ENCODE results near the gene BCL11B. TPM values are rescaled to one million over a fixed set of nuclear protein-coding genes. Genes with fewer than 3 reads are reported as not detected.

BCL11B gene
- total and polyA plus RNA-seq, 10 of the 15 experiments (the other 5 are each of a cell fraction or from before 2014, with no cell fraction given), result 0.38 to 5.5 (median 1.3) TPM

- Histone ChIP-seq H3K27ac (ENCODE audit: control insufficient read depth, insufficient read depth) (no peak overlapping the region), H3K27me3 (replicated peaks in 1 of 2; ENCODE audit: control insufficient read depth in 2 of 2, insufficient read depth in 2 of 2, low read length in 1 of 2) (peaks cover 0 to 5% of the 10 kb centered on the region in 2 experiments; a peak in 3 of 4 replicates), H3K9ac (ENCODE audit: control insufficient read depth, insufficient read depth, low read length) (no peak overlapping the region), H3K4me1 (ENCODE audit: control insufficient read depth, insufficient read depth, low read length) (no peaks in the 10 kb centered on the region), H3K9me3 (replicated peaks; ENCODE audit: control insufficient read depth, insufficient read depth, low read length) (no peaks in the 10 kb centered on the region), H3K4me3 (no peak overlapping the region), H3K36me3 (ENCODE audit: control insufficient read depth in 2 of 2, insufficient read depth in 2 of 2, low read length in 1 of 2) (no peaks in the 10 kb centered on the region), H2AFZ (ENCODE audit: control insufficient read depth, low read depth, low read length) (no peak overlapping the region), H3K4me2 (ENCODE audit: control insufficient read depth, insufficient read depth) (no peak overlapping the region), H4K20me1 (ENCODE audit: control insufficient read depth, insufficient read depth) (no peaks in the 10 kb centered on the region), H3K79me2 (ENCODE audit: control insufficient read depth, insufficient read depth, low read length) (no peaks in the 10 kb centered on the region)
- POLR2A ChIA-PET, result no interaction called here
- ATAC-seq (no peak), FAIRE-seq (no peak), DNase-seq (ENCODE audit: low read depth, low spot score) (no peak)
- in situ Hi-C loops (cut with MboI), result no loop called here
- RAD21 ChIA-PET (ENCODE audit: unreplicated experiment), result no interaction called here
- no TSS peak for BruUV-seq (replicated peaks)
- CTCF ChIA-PET, result interaction anchor here (1.1 kb wide), 2 partner anchors 10 to 14 kb away, joined by 3 read pairs; no protein-coding TSS in a partner anchor
- 38% methylated on average over 9 of the region's 9 CpGs for WGBS (ENCODE audit: insufficient coverage, insufficient replicate concordance, low lambda C conversion rate, missing lambda C conversion rate)
- SMC1A ChIA-PET (ENCODE audit: uncharacterized antibody, unreplicated experiment), result interaction anchor here (1.2 kb wide), 1 partner anchor 11 kb away, joined by 3 read pairs; no protein-coding TSS in a partner anchor
- intact Hi-C loops (cut with micrococcal nuclease; ENCODE audit: unreplicated experiment), result no loop called here
- no peak for TF ChIP-seq IKZF2 (IDR thresholded peaks at IDR 0.05)
- TF ChIP-seq PML (IDR thresholded peaks at IDR 0.05; ENCODE audit: low read length), result no peak
- TF ChIP-seq TBL1XR1 (IDR thresholded peaks at IDR 0.05; ENCODE audit: low read depth, low read length), result no peak
- no peak for TF ChIP-seq PAX5 (IDR thresholded peaks at IDR 0.05; ENCODE audit: borderline replicate concordance, low read depth, low read length)
- TF ChIP-seq, protein P1, sequence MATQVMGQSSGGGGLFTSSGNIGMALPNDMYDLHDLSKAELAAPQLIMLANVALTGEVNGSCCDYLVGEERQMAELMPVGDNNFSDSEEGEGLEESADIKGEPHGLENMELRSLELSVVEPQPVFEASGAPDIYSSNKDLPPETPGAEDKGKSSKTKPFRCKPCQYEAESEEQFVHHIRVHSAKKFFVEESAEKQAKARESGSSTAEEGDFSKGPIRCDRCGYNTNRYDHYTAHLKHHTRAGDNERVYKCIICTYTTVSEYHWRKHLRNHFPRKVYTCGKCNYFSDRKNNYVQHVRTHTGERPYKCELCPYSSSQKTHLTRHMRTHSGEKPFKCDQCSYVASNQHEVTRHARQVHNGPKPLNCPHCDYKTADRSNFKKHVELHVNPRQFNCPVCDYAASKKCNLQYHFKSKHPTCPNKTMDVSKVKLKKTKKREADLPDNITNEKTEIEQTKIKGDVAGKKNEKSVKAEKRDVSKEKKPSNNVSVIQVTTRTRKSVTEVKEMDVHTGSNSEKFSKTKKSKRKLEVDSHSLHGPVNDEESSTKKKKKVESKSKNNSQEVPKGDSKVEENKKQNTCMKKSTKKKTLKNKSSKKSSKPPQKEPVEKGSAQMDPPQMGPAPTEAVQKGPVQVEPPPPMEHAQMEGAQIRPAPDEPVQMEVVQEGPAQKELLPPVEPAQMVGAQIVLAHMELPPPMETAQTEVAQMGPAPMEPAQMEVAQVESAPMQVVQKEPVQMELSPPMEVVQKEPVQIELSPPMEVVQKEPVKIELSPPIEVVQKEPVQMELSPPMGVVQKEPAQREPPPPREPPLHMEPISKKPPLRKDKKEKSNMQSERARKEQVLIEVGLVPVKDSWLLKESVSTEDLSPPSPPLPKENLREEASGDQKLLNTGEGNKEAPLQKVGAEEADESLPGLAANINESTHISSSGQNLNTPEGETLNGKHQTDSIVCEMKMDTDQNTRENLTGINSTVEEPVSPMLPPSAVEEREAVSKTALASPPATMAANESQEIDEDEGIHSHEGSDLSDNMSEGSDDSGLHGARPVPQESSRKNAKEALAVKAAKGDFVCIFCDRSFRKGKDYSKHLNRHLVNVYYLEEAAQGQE (IDR thresholded peaks at IDR 0.05; ENCODE audit: low read depth, low read length), result no peak
- no peak for TF ChIP-seq SUPT20H (IDR thresholded peaks at IDR 0.05; ENCODE audit: borderline replicate concordance, control insufficient read depth, low read depth, low read length)
- TF ChIP-seq TARDBP (IDR thresholded peaks at IDR 0.05; ENCODE audit: borderline replicate concordance), result no peak
- no peak for TF ChIP-seq NFYB (IDR thresholded peaks at IDR 0.05; ENCODE audit: insufficient read depth, low read depth, low read length)
- no peak for TF ChIP-seq JUNB (IDR thresholded peaks at IDR 0.05)
- TF ChIP-seq, protein P2, sequence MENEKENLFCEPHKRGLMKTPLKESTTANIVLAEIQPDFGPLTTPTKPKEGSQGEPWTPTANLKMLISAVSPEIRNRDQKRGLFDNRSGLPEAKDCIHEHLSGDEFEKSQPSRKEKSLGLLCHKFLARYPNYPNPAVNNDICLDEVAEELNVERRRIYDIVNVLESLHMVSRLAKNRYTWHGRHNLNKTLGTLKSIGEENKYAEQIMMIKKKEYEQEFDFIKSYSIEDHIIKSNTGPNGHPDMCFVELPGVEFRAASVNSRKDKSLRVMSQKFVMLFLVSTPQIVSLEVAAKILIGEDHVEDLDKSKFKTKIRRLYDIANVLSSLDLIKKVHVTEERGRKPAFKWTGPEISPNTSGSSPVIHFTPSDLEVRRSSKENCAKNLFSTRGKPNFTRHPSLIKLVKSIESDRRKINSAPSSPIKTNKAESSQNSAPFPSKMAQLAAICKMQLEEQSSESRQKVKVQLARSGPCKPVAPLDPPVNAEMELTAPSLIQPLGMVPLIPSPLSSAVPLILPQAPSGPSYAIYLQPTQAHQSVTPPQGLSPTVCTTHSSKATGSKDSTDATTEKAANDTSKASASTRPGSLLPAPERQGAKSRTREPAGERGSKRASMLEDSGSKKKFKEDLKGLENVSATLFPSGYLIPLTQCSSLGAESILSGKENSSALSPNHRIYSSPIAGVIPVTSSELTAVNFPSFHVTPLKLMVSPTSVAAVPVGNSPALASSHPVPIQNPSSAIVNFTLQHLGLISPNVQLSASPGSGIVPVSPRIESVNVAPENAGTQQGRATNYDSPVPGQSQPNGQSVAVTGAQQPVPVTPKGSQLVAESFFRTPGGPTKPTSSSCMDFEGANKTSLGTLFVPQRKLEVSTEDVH (IDR thresholded peaks at IDR 0.05; ENCODE audit: low read depth, partially characterized antibody), result no peak
- TF ChIP-seq HSF1 (IDR thresholded peaks at IDR 0.05; ENCODE audit: low read depth, low read length), result no peak
- TF ChIP-seq, protein P3, sequence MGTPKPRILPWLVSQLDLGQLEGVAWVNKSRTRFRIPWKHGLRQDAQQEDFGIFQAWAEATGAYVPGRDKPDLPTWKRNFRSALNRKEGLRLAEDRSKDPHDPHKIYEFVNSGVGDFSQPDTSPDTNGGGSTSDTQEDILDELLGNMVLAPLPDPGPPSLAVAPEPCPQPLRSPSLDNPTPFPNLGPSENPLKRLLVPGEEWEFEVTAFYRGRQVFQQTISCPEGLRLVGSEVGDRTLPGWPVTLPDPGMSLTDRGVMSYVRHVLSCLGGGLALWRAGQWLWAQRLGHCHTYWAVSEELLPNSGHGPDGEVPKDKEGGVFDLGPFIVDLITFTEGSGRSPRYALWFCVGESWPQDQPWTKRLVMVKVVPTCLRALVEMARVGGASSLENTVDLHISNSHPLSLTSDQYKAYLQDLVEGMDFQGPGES (IDR thresholded peaks at IDR 0.05), result no peak
- no peak for TF ChIP-seq SMC3 (IDR thresholded peaks at IDR 0.05; ENCODE audit: borderline replicate concordance, low read length)
- TF ChIP-seq POU2F2 (IDR thresholded peaks at IDR 0.05; ENCODE audit: borderline replicate concordance, low read depth, low read length), result no peak
- TF ChIP-seq NRF1 (conservative IDR thresholded peaks at IDR 0.05; ENCODE audit: low read depth, low read length), result no peak
- TF ChIP-seq GATAD2B (conservative IDR thresholded peaks at IDR 0.05; ENCODE audit: low read depth), result no peak
These were observed 24.8 kb downstream of the BCL11B start for GRCh38 chr14:99247101-99247729.
